Activated CD8-positive, alpha-beta T cell treated with anti-CD3 and anti-CD28 coated beads for 36 hours (primary cell): ENCODE data around the gene ANKRD6. TPM values are rescaled to one million over a fixed set of nuclear protein-coding genes. Genes with fewer than 3 reads are reported as not detected.

Experiments
- ATAC-seq: fragments of 200-7000 bp; cut with Tn5 transposase; one replicate; pipeline ENCODE4 v1.10.0; 2021; ENCODE audit warnings: mild to moderate bottlenecking, moderate library complexity
- CTCF ChIA-PET: fragments of 350-600 bp; sonication (Branson Sonifier 250); formaldehyde crosslinking; loops from one replicate; lab custom pipeline; 2021; ENCODE audit warnings: antibody characterized with exemption; lab: Charles Lee
- POLR2A ChIA-PET: fragments of 350-600 bp; sonication (Branson Sonifier 250); formaldehyde crosslinking; loops from one replicate; lab custom pipeline; 2021; ENCODE audit warnings: antibody characterized with exemption; lab: Charles Lee
- DNase-seq: peaks from one replicate; pipeline ENCODE4 v3.0.0-alpha.2; 2020
- H3K27ac Mint-ChIP-seq: one replicate; pipeline ENCODE4 v1.8.0; 2021; ENCODE audit warnings: mild to moderate bottlenecking, mixed read lengths
- H3K27me3 Mint-ChIP-seq: one replicate; pipeline ENCODE4 v1.8.0; 2021; ENCODE audit warnings: mixed read lengths
- H3K36me3 Mint-ChIP-seq: one replicate; pipeline ENCODE4 v1.8.0; 2021; ENCODE audit warnings: low read depth, mixed read lengths
- H3K4me1 Mint-ChIP-seq: one replicate; pipeline ENCODE4 v1.8.0; 2021; ENCODE audit warnings: low read depth, mixed read lengths
- H3K4me3 Mint-ChIP-seq: one replicate; pipeline ENCODE4 v1.8.0; 2021; ENCODE audit warnings: mild to moderate bottlenecking, moderate library complexity, mixed read lengths
- H3K9me3 Mint-ChIP-seq: one replicate; pipeline ENCODE4 v1.8.0; 2021; ENCODE audit warnings: mixed read lengths
- CTCF ChIP-seq: fragments of 200-600 bp; IDR thresholded peaks from one replicate; pipeline ENCODE4 v1.8.0; 2022; ENCODE audit warnings: antibody characterized with exemption, mild to moderate bottlenecking
- intact Hi-C: fragments of 100-400 bp; cut with micrococcal nuclease; formaldehyde crosslinking; loops from one replicate; pipeline ENCODE4 v1.10.0; 2022
- total RNA-seq, 2 experiments: library from RNA; stranded (reverse); gene quantifications; one replicate each; pipeline ENCODE4 v1.2.3, GENCODE V29; 2021

Gene ANKRD6
- total RNA-seq, 2 experiments from 2014 or later, result 3.5 to 4.9 TPM

- H3K27me3 Mint-ChIP-seq, result peaks cover 17% of the 10 kb centered on the region
- DNase-seq (no peak), ATAC-seq (no peak)
- no peaks in the 10 kb centered on the region for H3K36me3 Mint-ChIP-seq
- no peak overlapping the region for H3K27ac Mint-ChIP-seq
- ChIA-PET CTCF (interaction anchor here (1.0 to 3.5 kb wide), 3 partner anchors 17 to 270 kb away, joined by 3 to 21 read pairs (median 4); no protein-coding TSS in a partner anchor), POLR2A (no interaction called here)
- H3K4me1 Mint-ChIP-seq, result peaks cover 20% of the 10 kb centered on the region
- no peak for TF ChIP-seq CTCF
- H3K9me3 Mint-ChIP-seq, result no peaks in the 10 kb centered on the region
- intact Hi-C loops, result no loop called here
- no peak overlapping the region for H3K4me3 Mint-ChIP-seq
Observed at GRCh38 chr6:89415185-89415584, 17.8 kb upstream of the ANKRD6 start.

GRCh38 chr6:89416796-89417195 lies 16.2 kb upstream of the ANKRD6 start:
- ChIA-PET CTCF (interaction anchor here (0.8 to 3.5 kb wide), 5 partner anchors 10 to 193 kb away, joined by 3 to 21 read pairs (median 3); no protein-coding TSS in a partner anchor), POLR2A (no interaction called here)
- Mint-ChIP-seq H3K27ac (no peak overlapping the region), H3K27me3 (peaks cover 17% of the 10 kb centered on the region), H3K9me3 (no peaks in the 10 kb centered on the region), H3K4me1 (peaks cover 11% of the 10 kb centered on the region), H3K36me3 (no peaks in the 10 kb centered on the region), H3K4me3 (no peak overlapping the region)
- no peak for TF ChIP-seq CTCF
- ATAC-seq (no peak), DNase-seq (no peak)
- intact Hi-C loops, result no loop called here

- ATAC-seq (no peak), DNase-seq (no peak)
- H3K27ac Mint-ChIP-seq, result no peak overlapping the region
- no peak for TF ChIP-seq CTCF
- POLR2A ChIA-PET, result interaction anchor here (0.6 kb wide), 1 partner anchor 174 kb away, joined by 3 read pairs; no protein-coding TSS in a partner anchor
- no peaks in the 10 kb centered on the region for H3K9me3 Mint-ChIP-seq
- H3K36me3 Mint-ChIP-seq, result no peaks in the 10 kb centered on the region
- CTCF ChIA-PET, result interaction anchor here (0.7 to 5.2 kb wide), 7 partner anchors 9 to 443 kb away, joined by 3 to 78 read pairs (median 3); no protein-coding TSS in a partner anchor
- H3K4me1 Mint-ChIP-seq, result peaks cover 12% of the 10 kb centered on the region
- peaks cover 1% of the 10 kb centered on the region for H3K27me3 Mint-ChIP-seq
- intact Hi-C loops, result loop anchor here (5.0 kb wide), 1 partner anchor 58 kb away; no protein-coding TSS in a partner anchor
- no peak overlapping the region for H3K4me3 Mint-ChIP-seq
Observed at GRCh38 chr6:89430201-89430962, 2.6 kb upstream of the ANKRD6 start.

GRCh38 chr6:89433252-89434149 lies 549 bp downstream of the ANKRD6 start:
- POLR2A ChIA-PET, result interaction anchor here (1.2 kb wide), 1 partner anchor 197 kb away, joined by 3 read pairs; no protein-coding TSS in a partner anchor
- no peaks in the 10 kb centered on the region for H3K9me3 Mint-ChIP-seq
- intact Hi-C loops, result loop anchor here (5.0 kb wide), 1 partner anchor 61 kb away; no protein-coding TSS in a partner anchor
- peaks cover 18% of the 10 kb centered on the region for H3K4me1 Mint-ChIP-seq
- CTCF ChIA-PET, result interaction anchor here (0.7 to 5.1 kb wide), 18 partner anchors 11 to 205 kb away, joined by 3 to 78 read pairs (median 4); partner anchors contain the start of gene LYRM2
- peak overlapping the region; percentile 64 for H3K4me3 Mint-ChIP-seq
- peak; percentile 42 for DNase-seq
- peak overlapping the region; percentile 55 for H3K27ac Mint-ChIP-seq
- peak; percentile 9 for TF ChIP-seq CTCF
- H3K36me3 Mint-ChIP-seq, result no peaks in the 10 kb centered on the region
- ATAC-seq, result peak; percentile 4
- no peaks in the 10 kb centered on the region for H3K27me3 Mint-ChIP-seq
